RWPE1 (cell line): Measurements from ENCODE around the gene FLOT2.
A peak's percentile ranks its signal among the peaks of the same experiment; 100 is the strongest.

ENCODE experiments used
- CTCF ChIA-PET: fragments of 350-600 bp; sonication (Branson Sonifier 250); formaldehyde crosslinking; extraction: SDS; loops from one replicate; lab custom pipeline; 2021; lab: Yijun Ruan, JAX
- POLR2A ChIA-PET: fragments of 400-600 bp; formaldehyde crosslinking; extraction: SDS; loops from one replicate; lab custom pipeline; 2020; ENCODE audit warnings: antibody characterized with exemption; ENCODE audit not compliant: low non-redundant PET; lab: Yijun Ruan, JAX
- DNase-seq: peaks from one replicate; pipeline ENCODE4 v3.0.0; 2012; ENCODE audit warnings: low spot score
- H3K27ac ChIP-seq: fragments of 450-650 bp; 2 replicates; pipeline ENCODE4 v1.5.1; 2017
- TF ChIP-seq, protein P1 (sequence below): fragments of 450-650 bp; conservative IDR thresholded peaks from 2 replicates; pipeline ENCODE4 v1.5.1; 2017; ENCODE audit warnings: low read depth, mild to moderate bottlenecking

Gene FLOT2, protein sequence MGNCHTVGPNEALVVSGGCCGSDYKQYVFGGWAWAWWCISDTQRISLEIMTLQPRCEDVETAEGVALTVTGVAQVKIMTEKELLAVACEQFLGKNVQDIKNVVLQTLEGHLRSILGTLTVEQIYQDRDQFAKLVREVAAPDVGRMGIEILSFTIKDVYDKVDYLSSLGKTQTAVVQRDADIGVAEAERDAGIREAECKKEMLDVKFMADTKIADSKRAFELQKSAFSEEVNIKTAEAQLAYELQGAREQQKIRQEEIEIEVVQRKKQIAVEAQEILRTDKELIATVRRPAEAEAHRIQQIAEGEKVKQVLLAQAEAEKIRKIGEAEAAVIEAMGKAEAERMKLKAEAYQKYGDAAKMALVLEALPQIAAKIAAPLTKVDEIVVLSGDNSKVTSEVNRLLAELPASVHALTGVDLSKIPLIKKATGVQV

DNA sequence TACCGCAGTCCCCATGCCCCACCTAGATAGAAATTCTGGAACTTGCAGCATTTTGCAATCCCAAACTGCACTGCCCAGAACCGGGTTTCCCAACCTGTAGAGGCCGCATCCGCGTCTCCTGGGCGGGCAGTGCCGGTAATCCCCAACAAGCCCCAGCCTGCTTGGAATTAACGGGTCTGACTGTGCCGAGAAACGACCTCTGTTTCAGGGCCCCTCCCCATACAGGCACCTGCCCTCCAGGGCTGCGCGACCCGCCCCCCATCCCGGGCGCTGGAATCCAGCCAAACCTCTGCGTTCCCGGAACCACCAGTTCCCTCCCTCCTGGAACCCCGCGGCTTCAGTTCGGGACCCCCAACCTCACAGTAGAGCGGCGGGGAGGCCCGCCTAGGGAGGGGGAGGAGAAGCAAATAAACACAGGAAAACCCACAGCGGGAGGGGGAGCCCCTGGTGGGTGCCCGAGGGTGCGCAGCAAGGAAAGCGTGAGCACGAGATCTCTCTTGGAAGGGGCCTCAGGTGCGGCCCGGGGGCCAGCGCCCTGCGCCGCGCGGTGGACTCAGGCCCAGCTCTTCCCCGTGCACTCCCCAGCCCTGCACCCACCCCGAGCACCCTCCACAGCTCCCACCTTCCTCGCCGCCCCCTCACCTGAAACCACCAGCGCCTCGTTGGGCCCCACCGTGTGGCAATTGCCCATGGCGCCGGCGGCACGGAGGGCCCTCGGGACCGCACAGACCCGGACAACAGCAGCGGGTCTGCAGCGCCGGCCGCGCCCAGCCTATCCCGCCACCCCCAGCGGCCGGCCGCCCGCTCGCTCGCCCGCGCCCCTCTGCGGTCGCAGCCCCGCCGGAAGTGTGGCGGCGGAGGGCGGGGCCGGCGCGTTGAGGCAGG, at the start of gene FLOT2:
Gene FLOT2, minus strand, starts transcription at position 850 of the 885 bp plus-strand sequence. Its CDS starts 159 bp downstream, at position 691.
- TF ChIP-seq, protein P1, sequence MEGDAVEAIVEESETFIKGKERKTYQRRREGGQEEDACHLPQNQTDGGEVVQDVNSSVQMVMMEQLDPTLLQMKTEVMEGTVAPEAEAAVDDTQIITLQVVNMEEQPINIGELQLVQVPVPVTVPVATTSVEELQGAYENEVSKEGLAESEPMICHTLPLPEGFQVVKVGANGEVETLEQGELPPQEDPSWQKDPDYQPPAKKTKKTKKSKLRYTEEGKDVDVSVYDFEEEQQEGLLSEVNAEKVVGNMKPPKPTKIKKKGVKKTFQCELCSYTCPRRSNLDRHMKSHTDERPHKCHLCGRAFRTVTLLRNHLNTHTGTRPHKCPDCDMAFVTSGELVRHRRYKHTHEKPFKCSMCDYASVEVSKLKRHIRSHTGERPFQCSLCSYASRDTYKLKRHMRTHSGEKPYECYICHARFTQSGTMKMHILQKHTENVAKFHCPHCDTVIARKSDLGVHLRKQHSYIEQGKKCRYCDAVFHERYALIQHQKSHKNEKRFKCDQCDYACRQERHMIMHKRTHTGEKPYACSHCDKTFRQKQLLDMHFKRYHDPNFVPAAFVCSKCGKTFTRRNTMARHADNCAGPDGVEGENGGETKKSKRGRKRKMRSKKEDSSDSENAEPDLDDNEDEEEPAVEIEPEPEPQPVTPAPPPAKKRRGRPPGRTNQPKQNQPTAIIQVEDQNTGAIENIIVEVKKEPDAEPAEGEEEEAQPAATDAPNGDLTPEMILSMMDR: no peak; the same call in 1 of the 2 replicates
- DNase-seq: peak; percentile 92

DNA sequence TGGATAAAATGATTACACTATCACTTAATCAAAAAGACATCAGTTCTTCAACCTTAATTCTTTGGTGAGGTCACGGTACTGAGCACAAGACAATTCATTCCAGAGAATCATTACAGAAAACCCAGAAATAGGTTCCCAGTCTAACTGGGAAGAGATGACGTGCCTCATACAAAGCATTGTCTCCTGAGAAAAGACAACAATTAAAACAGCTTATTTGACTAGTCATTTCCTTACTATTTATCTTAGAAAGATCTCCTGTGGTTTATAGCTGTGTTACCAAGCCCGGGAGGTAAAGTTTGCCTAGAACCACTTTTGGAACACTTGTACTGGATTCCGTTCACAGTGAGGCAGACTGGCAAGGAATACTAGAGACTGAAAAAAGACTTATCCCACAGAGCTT, 48.7 kb upstream of the FLOT2 start:
- CTCF ChIA-PET: no interaction called here
- POLR2A ChIA-PET: interaction anchor here (0.5 kb wide), 1 partner anchor 47 kb away, joined by 3 read pairs; no protein-coding TSS in a partner anchor
- DNase-seq: no peak
- no peak overlapping the region for H3K27ac ChIP-seq
- TF ChIP-seq, protein P1: no peak

More for the DNA sequence above, at the start of gene FLOT2:
- ChIA-PET POLR2A (interaction anchor here (1.1 kb wide), 1 partner anchor 25 kb away, joined by 4 read pairs; no protein-coding TSS in a partner anchor), CTCF (interaction anchor here (0.6 to 3.3 kb wide), 5 partner anchors 15 to 215 kb away, joined by 3 to 15 read pairs (median 3); no protein-coding TSS in a partner anchor)
- H3K27ac ChIP-seq: peak within 1 kb of the TSS; percentile 99

DNA sequence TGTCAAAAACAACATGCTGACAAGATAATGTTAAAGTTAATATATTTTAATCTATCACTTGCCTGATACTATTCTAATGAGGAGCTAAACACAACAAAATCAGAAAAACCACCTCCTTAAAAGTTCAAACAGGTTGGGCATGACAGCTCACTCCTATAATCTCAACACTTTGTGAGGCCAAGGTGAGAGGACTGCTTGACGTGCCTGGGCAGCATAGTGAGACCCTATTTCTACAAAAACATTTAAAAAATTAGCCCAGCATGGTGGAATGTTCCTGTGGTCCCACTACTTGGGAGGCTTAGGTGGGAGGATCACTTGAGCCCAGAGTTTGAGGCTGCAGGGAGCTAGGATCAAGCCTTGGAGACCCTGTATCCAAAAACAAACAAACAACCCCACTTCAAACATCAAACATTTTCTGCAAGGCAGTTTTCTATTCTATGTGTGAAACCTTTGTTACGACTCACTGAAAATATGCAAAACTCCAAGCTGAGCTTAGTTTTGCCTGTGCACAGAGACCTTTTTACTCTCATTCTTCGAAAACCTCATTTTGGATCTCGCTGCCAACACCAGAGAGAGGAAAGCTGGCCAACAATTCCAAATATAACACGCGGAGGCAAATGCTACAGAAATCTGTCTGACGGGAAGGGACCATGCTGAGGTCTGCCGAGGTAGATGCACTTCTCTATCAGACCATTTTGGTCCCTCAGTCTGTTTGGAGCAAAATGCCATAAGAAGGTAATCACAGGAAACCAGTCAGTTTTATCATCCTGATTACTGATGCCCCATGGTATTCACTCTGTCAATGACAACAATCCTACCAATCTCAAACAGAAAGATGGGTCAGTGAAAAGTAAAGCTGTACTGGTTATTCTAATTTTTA, 47.6 kb upstream of the FLOT2 start:
- no peak for DNase-seq
- H3K27ac ChIP-seq: peak overlapping the region; percentile 31; the same call in 1 of the 2 replicates
- ChIA-PET POLR2A (no interaction called here), CTCF (no interaction called here)
- TF ChIP-seq, protein P1: no peak

DNA sequence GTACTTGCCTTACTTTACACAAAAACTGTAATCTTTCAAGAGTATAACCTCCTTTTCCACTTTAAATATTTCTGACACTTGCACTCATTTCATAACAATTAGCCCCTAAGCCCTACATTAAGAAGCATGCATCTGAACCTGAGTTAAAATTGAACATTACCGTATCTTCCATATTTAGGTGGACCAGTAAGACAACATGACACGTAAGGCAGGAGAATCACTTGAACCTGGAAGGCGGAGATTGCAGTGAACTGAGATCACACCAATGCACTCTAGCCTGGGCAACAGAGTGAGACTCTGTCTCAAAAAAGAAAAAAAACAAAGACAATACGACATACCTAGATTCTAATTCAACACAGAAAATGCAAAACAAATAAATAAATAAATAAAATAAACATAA, 46.8 kb upstream of the FLOT2 start:
- TF ChIP-seq, protein P1: no peak
- ChIA-PET POLR2A (interaction anchor here (0.6 kb wide), 1 partner anchor 10 kb away, joined by 3 read pairs; no protein-coding TSS in a partner anchor), CTCF (no interaction called here)
- H3K27ac ChIP-seq: no peak overlapping the region
- DNase-seq: no peak

DNA sequence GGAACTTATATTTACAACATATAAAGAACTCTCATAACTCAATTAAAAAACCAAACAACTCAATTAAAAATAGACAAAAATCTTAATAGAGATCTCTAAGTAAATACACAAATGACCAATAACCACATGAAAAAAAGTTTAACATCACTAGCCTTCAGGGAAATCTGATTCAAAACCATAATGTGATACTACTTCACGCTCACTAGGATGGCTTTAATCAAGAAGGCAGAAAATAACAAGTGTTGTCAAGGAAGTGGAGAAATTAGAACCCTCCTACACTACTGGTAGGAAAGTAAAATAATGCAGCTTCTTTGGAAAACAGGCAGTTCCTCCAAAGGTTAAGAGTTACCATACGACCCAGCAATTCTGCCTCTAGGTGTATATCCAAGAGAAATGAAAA, 45.4 kb upstream of the FLOT2 start:
- DNase-seq: no peak
- ChIA-PET POLR2A (no interaction called here), CTCF (no interaction called here)
- H3K27ac ChIP-seq: no peak overlapping the region
- TF ChIP-seq, protein P1: no peak
